Osteoblast (primary cell): ENCODE data around the gene RNF130. TPM values are rescaled to one million over a fixed set of nuclear protein-coding genes. Genes with fewer than 3 reads are reported as not detected.

Experiments
- DNase-seq: peaks from one replicate; pipeline ENCODE4 v3.0.0; 2011; ENCODE audit warnings: low spot score, mixed read lengths; ENCODE audit not compliant: insufficient read length; ENCODE audit errors: missing footprints
- H2AFZ ChIP-seq: 2 replicates; pipeline ENCODE4 v1.6.0; 2011; ENCODE audit warnings: mild to moderate bottlenecking, low read length
- H3K27ac ChIP-seq: 2 replicates; pipeline ENCODE4 v1.5.1; 2011; ENCODE audit warnings: mild to moderate bottlenecking, low read depth, low read length, moderate library complexity
- H3K27me3 ChIP-seq: 2 replicates; pipeline ENCODE4 v1.6.0; 2012; ENCODE audit warnings: mild to moderate bottlenecking, control low read depth, inconsistent platforms, low read length, moderate library complexity; ENCODE audit not compliant: insufficient read depth
- H3K36me3 ChIP-seq: 2 replicates; pipeline ENCODE4 v1.5.1; 2011; ENCODE audit warnings: mild to moderate bottlenecking, low read length, control low read depth, moderate library complexity; ENCODE audit not compliant: insufficient read depth
- H3K4me1 ChIP-seq: 2 replicates; pipeline ENCODE4 v1.5.1; 2011; ENCODE audit warnings: mild to moderate bottlenecking, low read length, control low read depth, moderate library complexity; ENCODE audit not compliant: insufficient read depth
- H3K4me2 ChIP-seq: 2 replicates; pipeline ENCODE4 v1.6.0; 2011; ENCODE audit warnings: mild to moderate bottlenecking, low read length; ENCODE audit not compliant: insufficient read depth
- H3K4me3 ChIP-seq: fragments of 200-600 bp; sonication (generic); 3 replicates; pipeline ENCODE4 v1.5.1; 2012; ENCODE audit warnings: mild to moderate bottlenecking, low read length, inconsistent platforms; ENCODE audit not compliant: insufficient read depth
- H3K79me2 ChIP-seq: 2 replicates; pipeline ENCODE4 v1.6.0; 2012; ENCODE audit warnings: mild to moderate bottlenecking, low read length, control low read depth, inconsistent platforms; ENCODE audit not compliant: insufficient read depth
- H3K9me3 ChIP-seq: 2 replicates; pipeline ENCODE4 v1.5.1; 2011; ENCODE audit warnings: low read depth, low read length, control low read depth
- H4K20me1 ChIP-seq: 2 replicates; pipeline ENCODE4 v1.6.0; 2012; ENCODE audit warnings: mild to moderate bottlenecking, low read length, control low read depth; ENCODE audit not compliant: insufficient read depth
- total RNA-seq: library from RNA; depleted of rRNA; stranded (reverse); fragments of >200 nt; gene quantifications from 2 replicates; pipeline ENCODE4 v1.2.3, GENCODE V29; 2012
- TF ChIP-seq, protein P1 (sequence below): IDR thresholded peaks from 2 replicates; pipeline ENCODE4 v1.5.1; 2011; ENCODE audit warnings: mild to moderate bottlenecking, low read depth, low read length, moderate library complexity; ENCODE audit errors: extremely low read depth

The RNF130 gene
- total RNA-seq, 1 donor: 28.6 TPM

DNA sequence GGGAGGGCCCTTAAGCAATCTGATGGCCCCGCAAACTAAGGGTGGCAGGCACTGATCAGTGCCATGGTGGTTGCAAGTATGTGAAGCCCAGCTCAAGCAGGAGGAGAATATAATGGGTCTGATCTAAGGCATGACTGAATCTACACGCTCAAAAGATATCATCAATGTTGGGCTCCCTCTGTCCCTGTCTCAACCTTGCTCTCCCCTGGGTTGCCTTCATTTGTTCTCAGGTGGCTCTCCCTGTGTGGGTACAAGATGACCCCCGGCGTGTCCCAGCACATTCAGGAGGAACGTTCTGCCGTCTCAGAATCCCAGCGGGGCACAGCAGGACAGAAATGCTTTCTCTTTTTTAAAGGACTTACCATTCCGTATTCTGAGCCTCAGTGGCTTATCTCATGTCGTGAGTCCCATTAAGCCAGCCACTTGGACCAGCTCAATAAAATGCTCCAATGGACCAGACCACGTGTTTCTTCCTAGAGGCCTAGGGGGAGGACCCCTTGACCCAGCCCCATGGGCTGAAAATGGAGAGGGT is 12.0 kb upstream of the RNF130 start:
- H2AFZ ChIP-seq: no peak overlapping the region
- H4K20me1 ChIP-seq: no peaks in the 10 kb centered on the region
- no peak for DNase-seq
- H3K9me3 ChIP-seq: no peaks in the 10 kb centered on the region
- H3K4me1 ChIP-seq: no peaks in the 10 kb centered on the region
- H3K4me3 ChIP-seq: no peak overlapping the region
- H3K4me2 ChIP-seq: no peak overlapping the region
- no peaks in the 10 kb centered on the region for H3K36me3 ChIP-seq
- H3K27ac ChIP-seq: no peak overlapping the region
- no peaks in the 10 kb centered on the region for H3K79me2 ChIP-seq
- peaks cover 8% of the 10 kb centered on the region for H3K27me3 ChIP-seq
- TF ChIP-seq, protein P1, sequence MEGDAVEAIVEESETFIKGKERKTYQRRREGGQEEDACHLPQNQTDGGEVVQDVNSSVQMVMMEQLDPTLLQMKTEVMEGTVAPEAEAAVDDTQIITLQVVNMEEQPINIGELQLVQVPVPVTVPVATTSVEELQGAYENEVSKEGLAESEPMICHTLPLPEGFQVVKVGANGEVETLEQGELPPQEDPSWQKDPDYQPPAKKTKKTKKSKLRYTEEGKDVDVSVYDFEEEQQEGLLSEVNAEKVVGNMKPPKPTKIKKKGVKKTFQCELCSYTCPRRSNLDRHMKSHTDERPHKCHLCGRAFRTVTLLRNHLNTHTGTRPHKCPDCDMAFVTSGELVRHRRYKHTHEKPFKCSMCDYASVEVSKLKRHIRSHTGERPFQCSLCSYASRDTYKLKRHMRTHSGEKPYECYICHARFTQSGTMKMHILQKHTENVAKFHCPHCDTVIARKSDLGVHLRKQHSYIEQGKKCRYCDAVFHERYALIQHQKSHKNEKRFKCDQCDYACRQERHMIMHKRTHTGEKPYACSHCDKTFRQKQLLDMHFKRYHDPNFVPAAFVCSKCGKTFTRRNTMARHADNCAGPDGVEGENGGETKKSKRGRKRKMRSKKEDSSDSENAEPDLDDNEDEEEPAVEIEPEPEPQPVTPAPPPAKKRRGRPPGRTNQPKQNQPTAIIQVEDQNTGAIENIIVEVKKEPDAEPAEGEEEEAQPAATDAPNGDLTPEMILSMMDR: no peak

DNA sequence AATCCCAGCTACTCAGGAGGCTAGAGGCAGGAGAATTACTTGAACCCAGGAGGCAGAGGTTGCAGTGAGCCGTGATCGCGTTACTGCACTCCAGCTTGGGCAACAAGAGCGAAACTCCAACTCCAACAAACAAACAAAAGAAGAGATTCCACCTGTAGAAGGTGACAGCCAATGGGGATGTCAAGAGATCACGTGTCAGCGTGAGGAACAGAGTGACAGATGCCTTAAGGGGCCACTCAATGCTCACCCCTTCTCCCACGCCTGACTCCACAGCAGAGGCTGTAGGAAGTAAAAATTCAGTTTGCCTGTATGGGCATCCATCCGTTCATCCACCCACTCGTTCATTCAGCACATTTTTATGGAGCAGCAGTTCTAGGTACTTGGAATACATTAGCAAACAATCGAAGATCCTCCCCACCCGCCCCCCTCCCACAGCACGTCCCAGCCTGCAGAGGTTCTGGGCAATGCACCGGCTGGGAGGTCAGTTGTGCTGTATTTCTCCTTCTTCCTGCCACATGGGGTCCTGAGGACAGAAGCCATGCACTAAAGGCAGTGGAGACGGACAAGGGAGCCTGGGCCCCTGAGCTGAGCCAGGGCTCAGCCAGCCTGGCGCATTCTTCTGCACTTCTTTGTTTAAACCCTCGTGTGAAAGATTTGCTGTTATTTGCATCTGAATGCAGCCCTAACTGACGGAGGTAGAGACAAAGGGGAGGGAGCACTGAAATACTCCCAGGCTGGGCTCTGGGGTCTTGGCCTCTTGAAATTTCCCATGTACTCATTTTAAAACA is 11.3 kb upstream of the RNF130 start:
- Histone ChIP-seq H3K4me1 (no peaks in the 10 kb centered on the region), H3K36me3 (no peaks in the 10 kb centered on the region), H2AFZ (no peak overlapping the region), H3K4me2 (no peak overlapping the region), H3K9me3 (no peaks in the 10 kb centered on the region), H3K79me2 (no peaks in the 10 kb centered on the region), H4K20me1 (no peaks in the 10 kb centered on the region), H3K27me3 (peaks cover 10% of the 10 kb centered on the region), H3K27ac (no peak overlapping the region), H3K4me3 (no peak overlapping the region)
- no peak for DNase-seq
- TF ChIP-seq, protein P1: no peak

DNA sequence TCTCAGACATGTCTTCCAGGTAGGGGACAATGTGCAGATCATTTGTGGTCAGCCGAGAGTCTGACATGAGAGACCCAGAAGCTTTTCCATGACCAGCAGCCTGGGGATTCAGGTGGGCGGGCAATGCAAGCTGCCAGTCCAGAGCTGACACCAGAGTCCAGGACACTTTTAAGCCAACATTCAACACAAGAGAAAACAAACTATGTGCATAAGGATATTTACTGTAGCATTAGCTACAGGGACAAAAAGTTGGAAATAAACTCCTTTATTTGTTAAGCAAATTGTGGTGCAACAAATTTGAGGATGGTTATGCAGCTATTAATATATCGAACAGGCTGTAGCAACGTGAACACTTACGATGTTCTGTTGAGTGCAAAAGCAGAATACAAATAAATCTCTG is 9.9 kb upstream of the RNF130 start:
- Histone ChIP-seq H2AFZ (no peak overlapping the region), H3K79me2 (no peaks in the 10 kb centered on the region), H3K9me3 (no peaks in the 10 kb centered on the region), H3K27ac (no peak overlapping the region), H4K20me1 (no peaks in the 10 kb centered on the region), H3K4me3 (no peak overlapping the region), H3K4me1 (no peaks in the 10 kb centered on the region), H3K27me3 (peaks cover 13% of the 10 kb centered on the region), H3K4me2 (no peak overlapping the region), H3K36me3 (no peaks in the 10 kb centered on the region)
- TF ChIP-seq, protein P1: no peak
- no peak for DNase-seq

DNA sequence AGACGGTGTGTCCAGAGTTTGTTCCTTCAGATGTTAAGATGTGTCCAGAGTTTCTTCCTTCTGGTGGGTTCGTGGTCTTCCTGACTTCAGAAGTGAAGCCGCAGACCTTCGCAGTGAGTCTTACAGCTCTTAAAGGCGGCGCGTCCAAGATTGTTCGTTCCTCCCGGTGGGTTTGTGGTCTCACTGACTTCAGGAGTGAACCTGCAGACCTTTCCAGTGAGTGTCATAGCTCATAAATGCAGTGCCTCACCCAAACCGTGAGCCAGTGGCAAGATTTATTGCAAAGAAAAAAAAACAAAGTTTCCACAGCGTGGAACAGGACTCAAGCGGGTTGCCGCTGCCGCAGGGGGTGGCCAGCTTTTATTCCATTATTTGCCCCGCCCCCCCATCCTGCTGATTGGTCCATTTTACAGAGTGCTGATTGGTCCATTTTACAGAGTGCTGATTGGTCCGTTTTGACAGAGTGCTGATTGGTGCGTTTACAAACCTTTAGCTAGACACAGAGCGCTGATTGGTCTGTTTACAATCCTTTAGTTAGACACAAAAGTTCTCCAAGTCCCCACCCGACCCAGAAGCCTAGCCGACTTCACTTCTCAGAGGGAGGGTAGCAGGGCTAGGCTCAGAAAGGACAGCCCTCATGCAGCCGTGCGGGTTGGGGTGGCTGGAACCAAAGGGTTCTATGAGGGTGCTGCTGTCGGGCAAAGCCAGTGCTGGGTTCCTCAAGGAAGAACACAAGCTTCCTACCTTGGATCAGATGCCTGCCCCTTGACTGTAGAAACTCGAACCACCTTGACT is 9.1 kb upstream of the RNF130 start:
- Histone ChIP-seq H3K27me3 (peaks cover 16% of the 10 kb centered on the region), H2AFZ (no peak overlapping the region), H3K4me1 (no peaks in the 10 kb centered on the region), H3K4me2 (no peak overlapping the region), H3K9me3 (no peaks in the 10 kb centered on the region), H3K27ac (no peak overlapping the region), H4K20me1 (no peaks in the 10 kb centered on the region), H3K36me3 (no peaks in the 10 kb centered on the region), H3K4me3 (no peak overlapping the region), H3K79me2 (no peaks in the 10 kb centered on the region)
- TF ChIP-seq, protein P1: no peak
- no peak for DNase-seq
